Measurements from ENCODE around the gene SDF4.

- no peak for TF ChIP-seq GATA2 (IDR thresholded peaks at IDR 0.05; ENCODE audit: low read depth, low read length)
- no peak for TF ChIP-seq GATA3 (IDR thresholded peaks at IDR 0.05; ENCODE audit: low read depth, low read length)
Observed at GRCh38 chr1:1169429-1170214, 62.2 kb downstream of the SDF4 start.

All from SH-SY5Y (cell line).